DND-41 (cell line): ENCODE results near the gene AMPH.

Experiments used
- EZH2 ChIP-seq: IDR thresholded peaks from 3 replicates; pipeline ENCODE4 v1.6.1; 2012; ENCODE audit warnings: borderline replicate concordance, low read depth, mild to moderate bottlenecking, moderate library complexity, low read length, inconsistent platforms; ENCODE audit not compliant: severe bottlenecking
- TF ChIP-seq, protein P1 (sequence below): IDR thresholded peaks from 2 replicates; pipeline ENCODE4 v1.5.1; 2012; ENCODE audit warnings: borderline replicate concordance, low read length, moderate library complexity, mild to moderate bottlenecking; ENCODE audit not compliant: poor library complexity, severe bottlenecking; ENCODE audit errors: extremely low read depth

- TF ChIP-seq, protein P1, sequence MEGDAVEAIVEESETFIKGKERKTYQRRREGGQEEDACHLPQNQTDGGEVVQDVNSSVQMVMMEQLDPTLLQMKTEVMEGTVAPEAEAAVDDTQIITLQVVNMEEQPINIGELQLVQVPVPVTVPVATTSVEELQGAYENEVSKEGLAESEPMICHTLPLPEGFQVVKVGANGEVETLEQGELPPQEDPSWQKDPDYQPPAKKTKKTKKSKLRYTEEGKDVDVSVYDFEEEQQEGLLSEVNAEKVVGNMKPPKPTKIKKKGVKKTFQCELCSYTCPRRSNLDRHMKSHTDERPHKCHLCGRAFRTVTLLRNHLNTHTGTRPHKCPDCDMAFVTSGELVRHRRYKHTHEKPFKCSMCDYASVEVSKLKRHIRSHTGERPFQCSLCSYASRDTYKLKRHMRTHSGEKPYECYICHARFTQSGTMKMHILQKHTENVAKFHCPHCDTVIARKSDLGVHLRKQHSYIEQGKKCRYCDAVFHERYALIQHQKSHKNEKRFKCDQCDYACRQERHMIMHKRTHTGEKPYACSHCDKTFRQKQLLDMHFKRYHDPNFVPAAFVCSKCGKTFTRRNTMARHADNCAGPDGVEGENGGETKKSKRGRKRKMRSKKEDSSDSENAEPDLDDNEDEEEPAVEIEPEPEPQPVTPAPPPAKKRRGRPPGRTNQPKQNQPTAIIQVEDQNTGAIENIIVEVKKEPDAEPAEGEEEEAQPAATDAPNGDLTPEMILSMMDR: no peak
- no peak for TF ChIP-seq EZH2
Measured at GRCh38 chr7:38432080-38432479, 199.1 kb downstream of the AMPH start.
